Measurements from ENCODE around the gene APBA1.
A peak's percentile ranks its signal among the peaks of the same experiment; 100 is the strongest.

Gene APBA1

DNA sequence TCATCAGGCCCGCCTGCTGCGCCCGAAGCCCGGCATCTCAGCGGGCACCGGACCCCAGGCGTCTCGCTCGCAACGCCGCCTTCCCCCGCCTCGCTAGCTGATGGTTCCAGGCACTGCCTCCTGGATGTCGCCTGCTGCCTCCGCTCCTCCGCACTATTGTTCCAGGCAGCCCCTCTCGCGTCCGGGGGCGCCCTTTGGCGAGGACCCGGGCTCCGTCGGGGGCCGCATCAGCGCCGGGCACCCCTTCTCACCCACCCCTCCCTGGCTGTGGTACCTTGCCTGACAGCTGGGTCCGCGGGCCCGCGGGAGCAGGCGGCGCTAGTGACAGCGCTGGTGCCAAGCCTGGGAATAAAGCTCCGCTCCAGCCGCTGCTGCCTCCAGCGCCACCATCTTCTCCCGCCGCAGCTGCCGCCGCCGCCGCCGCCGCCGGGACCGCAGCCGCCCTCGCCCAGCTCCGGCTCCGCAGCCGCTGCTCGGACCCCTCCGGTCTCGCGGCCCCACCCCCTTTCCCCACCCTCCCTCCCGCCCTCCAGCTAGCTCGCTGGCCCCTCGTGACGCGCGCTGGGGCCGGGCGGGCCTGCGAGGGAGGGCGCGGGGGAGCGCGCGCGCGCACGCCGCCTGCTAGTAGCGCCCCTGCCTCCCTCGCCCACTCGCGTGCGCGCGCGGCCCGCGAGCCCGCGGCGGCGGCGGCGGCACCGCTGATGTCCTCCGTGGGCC is at the start of gene APBA1:
TSS of gene APBA1 (minus strand) at position 493 of the 717 bp plus-strand sequence.
- DNase-seq, result peak; percentile 72

DNA sequence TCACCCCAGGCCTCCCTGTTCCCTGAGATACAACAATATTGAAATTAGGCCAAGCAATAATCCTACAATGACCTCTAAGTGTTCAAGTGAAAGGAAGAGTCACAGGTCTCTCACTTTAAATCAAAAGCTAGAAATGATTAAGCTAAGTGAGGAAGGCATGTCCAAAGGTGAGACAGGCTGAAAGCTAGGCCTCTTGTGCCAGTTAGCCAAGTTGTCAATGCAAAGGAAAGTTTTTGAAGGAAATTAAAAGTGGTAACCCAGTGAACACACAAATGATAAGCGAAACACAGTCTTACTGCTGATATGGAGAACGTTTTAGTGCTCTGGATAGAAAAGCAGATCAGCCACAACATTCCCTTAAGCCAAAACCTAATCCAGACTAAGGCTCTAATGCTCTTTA is 47.8 kb upstream of the APBA1 start:
- no peak for DNase-seq

DNA sequence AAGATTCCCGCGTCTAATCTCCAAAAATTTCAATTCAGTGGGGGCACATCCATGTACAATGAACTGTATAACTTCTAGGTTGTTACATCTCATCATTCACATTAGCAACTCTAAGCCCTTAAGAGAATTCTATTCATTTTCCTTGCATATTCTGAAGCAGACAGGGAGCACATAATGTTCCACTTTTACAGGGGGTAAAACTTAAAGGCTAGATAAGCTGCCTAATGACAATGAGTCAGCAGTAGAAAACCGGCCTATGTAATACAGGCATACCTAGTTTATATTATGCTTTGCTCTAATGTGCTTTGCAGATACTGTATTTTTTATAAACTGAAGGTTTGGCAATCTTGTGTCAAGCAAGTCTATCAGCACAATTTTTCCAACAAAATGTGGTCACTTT is 47.2 kb upstream of the APBA1 start:
- DNase-seq, result no peak

DNA sequence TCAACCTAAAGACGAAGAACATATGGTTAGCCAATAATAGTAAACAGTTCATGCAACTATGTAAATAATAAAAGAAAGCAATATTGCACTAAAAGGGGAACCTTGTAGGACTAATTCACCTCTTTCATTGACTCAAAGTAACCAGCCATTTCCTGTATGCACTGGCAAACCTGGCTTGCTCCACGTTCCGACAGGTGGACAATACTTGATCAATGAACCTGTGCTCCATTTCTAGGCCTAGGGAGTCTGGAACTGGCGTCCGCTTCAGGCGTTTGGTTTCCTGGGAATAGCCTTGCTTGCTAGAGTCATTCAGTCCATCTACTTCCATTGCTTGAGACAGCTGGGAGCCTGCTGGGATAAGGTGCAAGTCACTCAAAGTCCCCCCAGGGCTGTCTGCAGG is 46.0 kb upstream of the APBA1 start:
- no peak for DNase-seq

DNA sequence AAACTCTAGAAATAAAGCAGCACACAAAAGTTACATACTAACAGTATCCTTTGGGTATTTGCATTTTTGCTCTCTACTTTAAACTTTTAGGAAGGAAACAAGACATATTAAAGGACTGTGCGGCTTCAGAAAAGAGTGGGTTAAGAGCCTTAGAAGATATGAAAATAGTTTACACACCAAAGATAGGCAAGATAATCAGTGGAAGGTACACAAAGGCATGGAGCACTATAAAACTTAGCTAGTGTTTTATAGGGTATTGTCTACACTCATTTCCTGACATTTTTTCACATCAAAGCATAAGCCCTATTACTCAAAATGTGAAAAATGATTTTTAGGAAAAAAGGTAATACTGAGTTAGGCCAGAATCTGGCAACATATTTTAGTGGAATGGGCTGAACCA is 43.7 kb upstream of the APBA1 start:
- no peak for DNase-seq

DNA sequence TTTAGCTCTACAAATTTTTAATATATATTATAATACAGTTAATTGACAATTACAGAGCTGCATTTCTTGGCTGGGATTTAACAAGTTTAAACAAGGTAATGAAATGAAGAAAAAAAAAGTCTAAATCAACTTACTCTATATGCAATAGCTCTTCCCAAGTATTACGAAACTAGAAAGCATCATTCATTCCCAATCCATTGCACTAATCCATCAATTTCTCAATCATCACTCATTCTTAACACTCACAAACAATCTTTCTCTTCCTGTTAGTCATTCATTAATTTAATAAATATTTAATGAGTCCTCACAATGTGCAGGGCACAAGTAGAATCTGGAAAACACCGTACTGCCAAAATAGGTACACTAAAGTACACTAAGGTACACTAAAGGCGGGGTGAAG is 42.9 kb upstream of the APBA1 start:
- no peak for DNase-seq

DNA sequence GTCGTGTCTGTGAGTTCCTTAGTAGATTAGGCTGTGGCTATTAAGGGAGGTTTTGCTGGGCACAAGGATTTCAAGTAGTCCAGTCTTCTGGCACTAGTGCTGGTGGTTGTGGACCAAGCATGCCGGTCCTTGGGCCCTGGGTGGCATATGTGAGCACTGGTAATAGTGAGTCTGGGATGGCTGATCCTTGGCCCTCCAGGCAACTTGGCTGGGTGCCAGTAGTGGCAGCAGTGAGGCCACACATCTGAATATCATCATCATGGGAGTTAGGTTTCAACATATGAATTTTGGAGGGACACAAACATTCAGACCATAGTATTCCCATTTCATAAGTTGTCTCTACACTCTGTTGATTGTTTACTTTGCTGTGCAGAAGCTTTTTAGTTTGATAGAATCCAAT is 25.3 kb upstream of the APBA1 start:
- DNase-seq, result no peak

DNA sequence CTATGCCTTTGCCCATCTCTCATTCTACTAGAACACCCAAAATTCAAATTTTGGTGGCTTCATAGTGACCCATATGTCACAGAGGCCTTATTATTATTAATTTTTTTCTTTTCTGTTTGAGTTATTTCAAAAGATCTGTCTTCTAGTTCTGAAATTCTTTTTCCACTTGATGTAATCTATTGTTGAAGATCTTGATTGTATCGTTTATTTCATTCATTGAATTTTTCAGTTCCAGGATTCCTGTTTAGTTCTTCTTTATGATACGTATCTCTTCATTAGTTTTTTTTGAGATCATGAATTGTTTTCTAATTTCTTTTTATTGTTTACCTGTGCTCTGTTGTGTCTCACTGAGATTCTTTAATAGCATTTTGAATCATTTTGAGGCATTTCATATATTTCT is 24.6 kb upstream of the APBA1 start:
- DNase-seq, result no peak

DNA sequence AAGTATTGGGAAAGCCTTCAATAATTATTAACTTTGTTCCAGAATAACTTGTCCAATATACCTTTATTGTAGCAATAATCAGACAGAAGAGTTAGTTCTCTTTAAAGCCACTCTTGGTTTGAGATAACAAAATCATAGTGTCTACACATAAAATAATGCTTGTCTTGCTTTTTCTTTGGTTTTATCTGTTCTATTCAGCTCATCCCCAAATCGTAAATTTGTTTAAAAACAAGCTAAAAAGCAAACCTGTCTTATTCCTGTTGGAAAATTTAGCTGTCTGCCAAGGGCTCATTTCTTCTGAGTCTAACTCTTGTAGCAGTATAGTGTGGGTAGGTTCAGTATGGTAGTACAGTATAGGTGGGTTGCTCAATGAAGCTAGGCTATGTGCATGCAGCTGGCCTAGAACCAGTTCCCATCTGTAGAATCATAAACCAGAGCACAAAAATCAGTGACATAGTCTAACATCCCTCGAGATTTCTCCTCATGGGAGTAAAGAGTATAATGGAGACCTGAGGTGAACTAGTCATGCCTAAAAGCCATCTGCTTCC is 17.9 kb upstream of the APBA1 start:
- DNase-seq, result no peak

DNA sequence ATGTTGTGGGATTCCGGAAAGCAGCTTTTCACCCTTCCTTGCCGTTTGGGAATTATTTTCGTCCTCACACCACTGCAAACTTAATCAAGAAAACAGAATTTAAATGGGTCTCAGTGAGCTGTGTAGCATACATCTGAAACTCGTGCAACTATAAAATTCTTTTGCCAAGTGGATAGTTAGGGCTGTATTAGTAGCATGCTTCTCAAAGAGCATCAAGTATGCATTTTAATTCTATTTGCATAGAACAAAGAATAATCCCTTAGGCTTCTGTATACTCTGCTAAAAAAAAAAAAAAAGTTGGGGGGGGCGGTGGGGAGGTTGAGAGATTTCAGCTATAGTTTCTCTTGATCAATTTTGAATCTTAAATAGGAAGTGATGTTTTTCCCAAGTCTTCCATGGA is 11.8 kb upstream of the APBA1 start:
- no peak for DNase-seq

DNA sequence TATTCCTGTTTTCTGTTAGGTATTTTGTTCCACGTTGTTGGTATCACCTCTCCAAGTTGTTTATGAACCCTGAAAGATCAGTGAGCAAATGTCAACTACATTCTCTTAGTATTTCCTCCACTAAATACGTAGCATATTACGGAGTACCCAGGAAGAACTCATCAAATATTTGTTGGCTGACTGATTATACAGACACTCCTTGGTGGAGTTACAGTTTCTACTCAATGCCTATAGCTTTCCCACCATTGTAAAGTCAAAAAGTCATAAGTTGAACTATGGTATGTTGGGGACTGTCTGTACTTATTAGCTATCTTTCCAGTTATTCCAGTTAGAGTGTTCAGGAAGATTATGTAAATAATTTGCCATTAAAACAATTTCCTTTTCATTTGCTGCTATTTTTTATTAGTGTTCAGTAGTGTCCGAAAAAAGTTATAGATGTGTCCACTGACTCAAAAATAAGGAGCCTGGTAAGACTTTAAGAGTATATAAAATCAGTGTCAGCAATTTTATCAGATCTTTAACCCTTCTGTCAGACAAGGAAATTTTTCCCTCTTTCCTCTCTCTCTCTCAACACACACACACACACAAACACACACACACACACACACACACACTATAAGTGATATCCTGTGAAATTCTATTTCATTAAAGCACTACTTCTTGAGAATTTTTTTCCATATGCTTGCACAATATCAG is 6.8 kb upstream of the APBA1 start:
- DNase-seq, result no peak

DNA sequence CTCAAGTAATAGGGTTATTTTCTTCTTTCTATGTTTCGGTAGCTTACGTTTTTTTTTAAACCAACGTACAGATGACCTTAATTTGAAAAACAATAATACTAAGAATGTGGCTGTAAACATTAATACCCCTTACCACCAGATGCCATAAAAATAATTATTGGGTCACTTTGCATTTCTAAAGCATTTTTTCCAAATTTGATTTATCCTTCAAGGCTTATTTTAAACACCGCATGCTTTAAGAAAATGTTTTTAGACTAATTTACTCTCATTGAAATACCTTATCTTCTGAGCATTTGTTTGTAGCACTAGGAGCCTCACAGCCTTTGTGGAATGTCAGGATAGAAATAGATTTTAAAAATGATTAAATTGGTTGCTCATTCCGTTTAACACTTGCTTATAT is 5.8 kb upstream of the APBA1 start:
- no peak for DNase-seq

DNA sequence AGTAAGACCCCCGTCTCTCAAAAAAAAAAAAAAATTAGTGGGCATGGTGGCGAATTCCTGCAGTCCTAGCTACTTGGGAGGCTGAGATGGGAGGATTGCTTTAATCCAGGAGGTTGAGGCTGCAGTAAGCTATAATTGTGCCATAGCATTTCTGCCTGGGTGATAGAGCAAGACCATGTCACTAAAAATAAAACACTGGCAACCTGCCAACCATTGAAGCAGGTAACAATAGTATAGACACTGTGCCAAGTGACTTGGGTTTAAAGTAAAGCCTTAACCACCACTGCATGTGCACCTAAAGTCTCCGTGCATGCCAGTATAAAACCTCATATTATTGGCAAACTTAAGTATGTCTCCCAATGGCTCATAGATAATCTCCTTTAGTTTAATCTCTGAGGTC is 3.4 kb upstream of the APBA1 start:
- DNase-seq, result no peak

DNA sequence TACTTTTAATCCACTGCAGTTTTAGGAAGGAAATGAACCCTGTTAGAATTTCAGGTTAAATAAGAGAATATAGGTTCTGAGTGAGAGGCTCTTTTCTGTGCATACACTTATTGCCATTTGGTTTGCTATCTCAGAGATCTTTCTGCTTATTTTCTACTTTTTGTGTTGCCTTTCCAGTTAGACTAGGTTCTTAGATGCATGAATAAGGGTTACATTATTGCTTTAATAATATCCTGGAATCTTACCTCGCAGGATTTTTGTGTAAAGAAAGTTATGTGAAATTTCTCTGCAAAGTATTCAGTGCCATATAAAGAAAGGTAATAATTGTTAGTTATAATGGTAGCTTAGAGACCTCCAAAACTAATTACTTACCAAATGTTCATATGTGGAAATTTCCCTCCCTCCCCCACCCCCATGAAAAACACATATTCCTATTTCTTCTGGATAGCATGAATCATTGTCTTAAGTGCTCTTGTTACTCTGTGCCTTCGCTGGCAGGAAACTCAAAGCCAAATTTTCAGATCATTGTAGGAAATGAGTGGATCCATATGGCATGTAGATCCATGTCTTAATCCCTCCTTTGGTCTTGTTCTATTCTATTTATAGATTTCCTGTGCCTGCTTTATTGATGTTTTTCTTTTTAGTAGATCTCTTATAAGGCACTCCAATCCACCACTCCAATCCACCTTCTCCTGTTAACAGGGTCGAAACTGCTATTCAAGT is 2.7 kb upstream of the APBA1 start:
- DNase-seq, result no peak

DNA sequence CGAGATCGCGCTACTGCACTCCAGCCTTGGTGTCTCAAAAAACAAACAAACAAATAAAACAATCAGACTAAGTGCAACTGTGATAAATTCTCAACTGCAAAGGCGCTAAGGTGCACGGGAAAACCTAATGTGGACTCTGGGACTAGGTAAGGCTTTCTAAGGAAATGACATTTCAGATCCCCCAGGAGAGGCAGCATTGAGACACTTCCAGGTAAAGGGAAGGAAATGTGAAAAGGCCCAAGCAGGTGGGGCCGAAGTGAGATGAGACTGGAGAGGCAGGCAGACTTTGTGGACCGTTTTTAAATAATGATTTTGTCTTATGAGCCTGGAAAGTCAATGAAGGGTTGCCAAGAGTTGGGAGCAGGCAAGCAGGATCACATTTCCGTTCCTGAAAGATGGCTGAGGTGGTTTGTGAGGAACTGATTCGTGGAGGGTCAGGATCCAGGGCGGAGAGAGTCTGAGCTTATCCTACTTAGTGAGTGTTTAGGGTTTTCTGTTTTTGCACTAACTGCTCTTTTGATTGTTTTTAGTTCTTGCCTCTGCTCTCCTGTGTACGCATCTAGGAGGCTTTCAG is 2.0 kb upstream of the APBA1 start:
- DNase-seq, result no peak

DNA sequence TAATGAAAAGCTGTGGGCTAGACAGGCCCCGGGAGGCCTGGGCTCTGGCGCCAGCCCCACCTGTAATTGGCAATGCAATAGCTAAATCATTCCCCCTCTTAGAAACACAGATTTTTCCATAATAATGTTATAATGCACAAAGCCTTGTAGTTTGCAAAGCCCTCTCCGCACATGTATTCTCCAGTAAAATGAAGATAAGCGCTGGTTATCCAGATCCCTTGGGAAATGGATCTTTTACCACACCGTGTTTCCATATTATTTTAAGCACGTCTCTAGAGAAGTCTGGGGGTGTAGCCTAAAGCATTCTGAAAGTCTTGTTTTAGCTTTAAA is 1.1 kb upstream of the APBA1 start:
- DNase-seq, result no peak

DNA sequence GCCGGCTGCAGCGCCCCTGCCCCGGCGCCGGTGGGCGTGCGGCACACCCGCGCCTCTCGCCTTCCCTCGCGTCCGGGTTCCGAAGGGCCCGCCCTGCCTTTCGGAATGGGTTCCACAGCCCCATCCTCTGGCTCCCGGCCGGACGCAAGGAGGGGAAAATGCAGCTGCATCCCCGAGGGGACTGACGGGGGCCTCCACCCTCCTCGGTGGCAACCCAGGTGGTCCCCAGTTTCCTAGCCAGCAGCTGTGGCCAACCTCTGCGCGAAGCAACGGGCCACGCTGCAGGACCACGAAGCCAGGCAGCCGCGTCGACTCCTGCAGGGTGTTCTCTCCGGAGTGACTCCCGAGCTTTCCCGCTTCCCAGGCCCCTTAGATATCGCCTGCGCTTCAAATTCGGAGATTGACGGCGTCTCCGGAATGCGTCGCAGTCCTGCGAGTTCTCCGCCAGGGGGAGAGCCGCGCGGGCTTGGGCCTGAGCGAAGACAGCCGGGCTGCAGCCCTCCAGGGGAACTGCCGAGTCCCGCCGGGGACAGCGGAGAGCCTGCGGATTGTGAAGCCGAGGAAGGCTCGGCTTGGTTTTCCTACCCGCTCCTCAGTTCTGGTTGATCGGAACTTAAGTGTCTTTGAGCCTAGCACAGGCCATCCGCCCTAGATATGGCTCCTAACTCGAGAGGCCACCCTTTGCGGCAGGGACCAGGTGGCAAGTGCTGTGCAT is 582 bp upstream of the APBA1 start:
- peak; percentile 78 for DNase-seq

DNA sequence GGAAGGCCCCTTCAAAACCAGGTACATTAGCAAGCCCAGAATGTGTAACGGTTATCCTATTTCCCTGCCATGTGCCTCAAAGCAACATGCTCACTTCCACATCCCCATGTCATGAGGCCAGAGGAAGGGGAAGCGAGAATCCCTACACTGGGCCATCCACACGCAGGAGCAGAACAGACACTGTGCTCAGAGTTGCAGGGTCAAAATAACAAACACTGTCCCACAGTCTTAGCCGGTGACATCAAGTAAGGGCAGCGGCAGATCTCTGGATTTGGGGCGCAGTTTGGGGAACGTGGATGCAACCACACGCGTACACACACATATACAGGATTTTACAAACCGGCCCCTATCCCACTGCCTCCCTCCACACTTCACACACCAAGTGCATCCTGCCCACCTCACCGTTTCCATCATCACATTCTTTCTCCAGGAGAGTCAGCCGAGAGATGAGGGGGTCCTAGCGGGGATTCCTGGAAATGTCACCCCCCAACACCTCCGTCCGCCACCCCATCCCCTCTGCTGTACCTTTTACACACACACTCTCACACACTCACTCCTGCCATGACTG is 776 bp downstream of the APBA1 start:
- DNase-seq, result no peak

DNA sequence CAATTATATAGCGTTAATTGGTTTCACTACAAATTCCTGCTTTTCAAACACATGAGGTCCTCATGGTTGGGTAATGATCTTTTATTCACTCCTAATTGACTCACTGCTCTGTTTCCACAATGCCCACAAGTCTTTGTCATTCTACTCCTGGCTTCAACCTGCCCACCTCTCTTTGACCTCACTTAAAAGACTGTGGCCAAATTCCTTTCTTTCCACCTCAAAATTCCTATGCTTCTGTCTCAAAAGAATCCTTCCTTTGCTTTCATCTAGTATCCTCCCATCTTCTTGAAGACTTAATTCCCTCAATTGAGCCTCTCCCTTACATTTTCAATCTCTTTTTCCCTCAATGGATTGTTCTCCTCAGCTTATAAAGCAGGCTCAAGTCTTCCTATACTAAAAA is 4.9 kb downstream of the APBA1 start:
- DNase-seq, result no peak

DNA sequence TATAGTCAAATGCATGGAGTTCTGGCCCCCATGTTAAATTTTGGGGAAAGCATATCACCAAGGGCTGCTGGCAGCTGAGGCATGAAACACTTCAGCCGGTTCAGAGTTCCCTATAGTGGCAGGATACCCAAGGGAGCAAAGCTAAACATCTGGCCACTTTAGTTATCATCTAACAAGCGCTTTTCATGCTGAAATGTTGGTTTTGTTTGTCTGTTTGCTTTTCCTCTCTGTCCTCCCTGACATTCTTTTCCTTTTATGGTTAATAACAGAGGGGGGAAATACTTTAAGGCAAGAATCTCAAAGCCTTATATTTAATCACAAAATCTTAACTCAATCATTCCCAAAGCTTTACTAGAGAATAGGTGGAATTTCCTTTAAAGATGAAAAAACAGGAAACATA is 11.9 kb downstream of the APBA1 start:
- no peak for DNase-seq

DNA sequence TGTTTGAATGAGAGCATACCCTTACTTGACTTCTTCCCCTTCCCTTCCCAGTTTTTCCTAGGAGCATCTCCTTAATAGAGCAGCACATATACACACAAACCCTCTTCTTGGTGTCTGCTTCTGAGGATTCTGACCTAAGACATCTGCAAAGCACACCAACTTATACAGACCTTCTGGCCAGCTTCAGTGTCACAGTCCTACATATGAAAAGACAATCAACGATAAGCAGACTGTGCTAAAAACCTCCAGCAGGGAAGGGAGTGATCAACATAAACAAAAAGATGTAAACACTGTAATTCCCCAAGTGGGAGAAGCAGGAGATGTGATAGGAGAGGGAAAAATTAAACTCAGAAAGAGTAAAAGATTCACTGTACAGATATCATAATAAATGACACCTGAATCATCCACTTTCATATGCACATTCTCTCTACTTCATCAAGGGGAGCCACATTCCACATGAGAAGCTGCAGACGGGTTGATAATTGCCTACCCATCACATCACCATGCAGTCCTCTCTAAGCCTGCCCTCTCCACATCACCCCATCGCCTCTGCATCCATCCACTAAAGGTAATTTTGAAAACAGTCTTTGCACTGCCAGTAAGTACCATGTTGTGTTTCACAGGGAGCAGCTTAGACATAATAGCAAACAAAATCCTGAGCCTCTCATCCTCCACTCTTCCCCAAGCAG is 13.0 kb downstream of the APBA1 start:
- no peak for DNase-seq

DNA sequence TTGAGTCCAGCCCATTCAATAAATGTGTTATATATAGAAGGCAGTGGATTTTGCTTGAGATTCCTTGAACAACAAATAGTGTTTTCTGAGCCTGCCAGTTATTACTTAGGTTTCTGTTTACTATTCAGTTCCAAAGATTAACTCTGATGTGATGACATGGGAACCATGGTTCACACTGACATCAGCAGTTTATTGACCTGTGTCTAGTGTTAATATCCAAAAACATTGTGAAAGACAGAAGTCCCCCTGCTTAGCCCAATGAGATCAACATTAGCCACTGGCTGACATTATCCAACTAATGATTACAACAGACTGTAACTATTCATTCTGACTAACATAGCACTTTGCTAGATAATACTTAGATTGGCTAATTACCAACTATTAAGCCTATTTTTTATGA is 14.9 kb downstream of the APBA1 start:
- DNase-seq, result no peak
